ENCODE data around the gene AP1S1. TPM values are rescaled to one million over a fixed set of nuclear protein-coding genes. Genes with fewer than 3 reads are reported as not detected.

The AP1S1 gene
- total RNA-seq, 1 experiment from 2014 or later: 227 TPM

DNA sequence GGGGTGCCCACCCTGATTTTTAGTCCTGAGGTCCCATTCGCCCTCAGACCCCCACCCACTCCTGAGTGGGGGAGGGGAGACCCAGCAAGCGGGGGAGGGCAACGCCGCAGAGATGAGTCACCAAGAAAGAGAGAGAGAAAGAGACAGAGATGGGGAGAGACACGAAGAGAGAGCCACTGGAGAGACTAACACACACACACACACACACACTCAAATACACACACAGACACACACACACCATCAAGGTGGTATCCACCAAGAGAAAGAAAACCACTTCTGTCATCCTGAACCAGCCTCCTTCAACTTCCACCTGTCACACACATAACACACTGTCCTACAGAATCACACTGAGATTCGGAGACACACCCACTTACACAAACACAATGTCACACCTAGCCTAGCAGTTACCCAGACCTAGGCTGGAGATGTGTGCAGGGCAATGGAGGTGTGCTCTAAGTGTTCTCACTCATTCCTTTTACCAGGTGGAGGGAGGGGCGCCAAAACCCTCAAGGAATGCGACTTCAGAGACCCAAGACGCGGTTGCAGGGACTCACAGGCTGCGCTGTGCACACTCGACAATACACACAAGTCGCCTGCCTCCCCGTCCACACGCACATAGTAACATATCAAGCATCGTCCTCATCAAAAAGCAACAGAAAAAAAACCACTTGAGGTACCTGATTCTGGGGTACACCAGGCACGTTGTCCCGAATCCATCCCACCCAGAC, 15.0 kb downstream of the AP1S1 start:
- CTCF ChIA-PET: no interaction called here
- BruUV-seq (replicated peaks): no TSS peak

DNA sequence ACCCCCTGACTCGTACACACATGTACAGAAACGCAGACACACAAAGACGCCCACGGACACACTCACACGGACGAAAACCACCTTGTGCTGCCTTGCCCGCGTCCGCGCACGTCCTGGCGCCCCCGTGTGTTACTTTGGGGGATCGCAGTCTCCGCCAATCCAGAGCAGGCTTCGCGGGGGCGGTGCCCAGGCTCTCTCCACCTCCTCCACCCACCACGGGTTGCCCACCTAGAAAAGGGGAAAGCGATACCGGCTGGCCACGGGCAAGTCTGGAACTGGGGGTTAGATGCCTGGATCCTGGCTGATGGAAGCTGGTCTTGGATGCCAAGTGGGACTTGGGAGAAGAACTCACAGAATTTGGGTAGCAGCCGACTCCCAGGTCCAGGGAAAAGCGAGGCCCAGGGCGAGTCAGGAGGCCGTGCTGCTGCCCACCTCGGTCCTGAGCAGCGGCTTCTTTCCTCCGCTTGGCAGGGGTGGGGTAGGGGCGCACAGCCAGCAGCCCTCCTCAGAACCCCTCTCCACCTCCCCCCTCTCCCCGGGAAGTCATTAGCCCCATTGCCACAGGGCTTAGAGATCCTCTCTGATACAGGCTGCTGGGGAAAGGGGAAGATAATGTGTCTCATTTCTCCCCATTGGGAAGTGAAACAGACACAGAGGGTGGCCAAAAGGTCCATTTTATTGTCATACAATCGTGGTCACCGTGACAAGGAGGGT, 15.7 kb downstream of the AP1S1 start:
- H3K4me2 ChIP-seq: peak overlapping the region; percentile 49

More for the DNA sequence above, 15.0 kb downstream of the AP1S1 start:
- Histone ChIP-seq H3K27me3 (ENCODE audit: insufficient read depth, low read depth) (peaks cover 55% of the 10 kb centered on the region), H3K4me2 (peak overlapping the region; percentile 49), H3K4me3 (no peak overlapping the region), H3K36me3 (ENCODE audit: low read depth) (no peaks in the 10 kb centered on the region), H2AFZ (no peak overlapping the region), H3K27ac (no peak overlapping the region), H3K4me1 (replicated peaks; ENCODE audit: insufficient read depth) (peaks cover 38% of the 10 kb centered on the region), H3K9me3 (ENCODE audit: insufficient read depth, low read depth) (no peaks in the 10 kb centered on the region), H3F3A (ENCODE audit: insufficient read depth, low read depth) (peaks cover 12% of the 10 kb centered on the region; the same call in 1 of the 2 replicates), H3K9me2 (ENCODE audit: insufficient read depth) (no peaks in the 10 kb centered on the region), H3K79me2 (ENCODE audit: low read depth) (peaks cover 6% of the 10 kb centered on the region; the same call in 1 of the 2 replicates), H4K20me1 (ENCODE audit: insufficient read depth) (peaks cover 7% of the 10 kb centered on the region; the same call in 1 of the 2 replicates)
- POLR2A ChIA-PET (ENCODE audit: unreplicated experiment): no interaction called here
- TF ChIP-seq, protein P1, sequence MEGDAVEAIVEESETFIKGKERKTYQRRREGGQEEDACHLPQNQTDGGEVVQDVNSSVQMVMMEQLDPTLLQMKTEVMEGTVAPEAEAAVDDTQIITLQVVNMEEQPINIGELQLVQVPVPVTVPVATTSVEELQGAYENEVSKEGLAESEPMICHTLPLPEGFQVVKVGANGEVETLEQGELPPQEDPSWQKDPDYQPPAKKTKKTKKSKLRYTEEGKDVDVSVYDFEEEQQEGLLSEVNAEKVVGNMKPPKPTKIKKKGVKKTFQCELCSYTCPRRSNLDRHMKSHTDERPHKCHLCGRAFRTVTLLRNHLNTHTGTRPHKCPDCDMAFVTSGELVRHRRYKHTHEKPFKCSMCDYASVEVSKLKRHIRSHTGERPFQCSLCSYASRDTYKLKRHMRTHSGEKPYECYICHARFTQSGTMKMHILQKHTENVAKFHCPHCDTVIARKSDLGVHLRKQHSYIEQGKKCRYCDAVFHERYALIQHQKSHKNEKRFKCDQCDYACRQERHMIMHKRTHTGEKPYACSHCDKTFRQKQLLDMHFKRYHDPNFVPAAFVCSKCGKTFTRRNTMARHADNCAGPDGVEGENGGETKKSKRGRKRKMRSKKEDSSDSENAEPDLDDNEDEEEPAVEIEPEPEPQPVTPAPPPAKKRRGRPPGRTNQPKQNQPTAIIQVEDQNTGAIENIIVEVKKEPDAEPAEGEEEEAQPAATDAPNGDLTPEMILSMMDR (conservative IDR thresholded peaks at IDR 0.05): no peak
- DNase-seq: no peak
- intact Hi-C loops (cut with micrococcal nuclease; ENCODE audit: unreplicated experiment): no loop called here

More for the DNA sequence above, 15.7 kb downstream of the AP1S1 start:
- H3K27ac ChIP-seq: no peak overlapping the region
- H3K79me2 ChIP-seq (ENCODE audit: low read depth): peaks cover 2% of the 10 kb centered on the region; the same call in 1 of the 2 replicates
- BruUV-seq (replicated peaks): no TSS peak
- H4K20me1 ChIP-seq (ENCODE audit: insufficient read depth): peaks cover 2% of the 10 kb centered on the region; the same call in 1 of the 2 replicates
- intact Hi-C loops (cut with micrococcal nuclease; ENCODE audit: unreplicated experiment): no loop called here
- H3K4me3 ChIP-seq: no peak overlapping the region
- H3F3A ChIP-seq (ENCODE audit: insufficient read depth, low read depth): peaks cover 15% of the 10 kb centered on the region; the same call in 1 of the 2 replicates
- H3K36me3 ChIP-seq (ENCODE audit: low read depth): no peaks in the 10 kb centered on the region
- no peak overlapping the region for H2AFZ ChIP-seq
- H3K4me1 ChIP-seq (replicated peaks; ENCODE audit: insufficient read depth): peaks cover 32% of the 10 kb centered on the region
- DNase-seq: peak in 1 of 2 experiments; percentile 78
- no peaks in the 10 kb centered on the region for H3K9me3 ChIP-seq (ENCODE audit: insufficient read depth, low read depth)
- POLR2A ChIA-PET (ENCODE audit: unreplicated experiment): no interaction called here
- CTCF ChIA-PET: interaction anchor here (1.3 kb wide), 1 partner anchor 26 kb away, joined by 5 read pairs; no protein-coding TSS in a partner anchor
- H3K27me3 ChIP-seq (ENCODE audit: insufficient read depth, low read depth): peaks cover 55% of the 10 kb centered on the region
- no peak for TF ChIP-seq EZH2 (IDR thresholded peaks at IDR 0.05; ENCODE audit: low read depth)
- TF ChIP-seq, protein P1 (conservative IDR thresholded peaks at IDR 0.05): peak; percentile 91
- no peaks in the 10 kb centered on the region for H3K9me2 ChIP-seq (ENCODE audit: insufficient read depth)
